GM23338 (cell line): ENCODE measurements around the gene RTEL1.

ENCODE experiments used
- CREB1 ChIP-seq: fragments of 250-450 bp; sonication (Bioruptor Pico); IDR thresholded peaks from 2 replicates; pipeline ENCODE4 v1.5.0; 2020; ENCODE audit warnings: low read depth, mild to moderate bottlenecking, moderate library complexity
- ETS1 ChIP-seq: IDR thresholded peaks from 2 replicates; pipeline ENCODE4 v1.6.1; 2016; ENCODE audit warnings: antibody characterized with exemption
- EZH2 ChIP-seq: fragments of 200-600 bp; sonication (generic); IDR thresholded peaks from one replicate; pipeline ENCODE4 v1.8.0; 2017; ENCODE audit warnings: antibody characterized with exemption, mild to moderate bottlenecking, low read depth; ENCODE audit not compliant: unreplicated experiment
- EZH2phosphoT487 ChIP-seq: fragments of 200-600 bp; sonication (generic); IDR thresholded peaks from one replicate; pipeline ENCODE4 v1.8.1; 2018; ENCODE audit warnings: antibody characterized with exemption; ENCODE audit not compliant: unreplicated experiment
- JUNB ChIP-seq: IDR thresholded peaks from one replicate; pipeline ENCODE4 v1.6.1; 2016; ENCODE audit warnings: antibody characterized with exemption; ENCODE audit not compliant: unreplicated experiment
- NANOG ChIP-seq: IDR thresholded peaks from 2 replicates; pipeline ENCODE4 v1.6.1; 2016; ENCODE audit warnings: antibody characterized with exemption, borderline replicate concordance
- POLR2AphosphoS5 ChIP-seq: IDR thresholded peaks from 2 replicates; pipeline ENCODE4 v1.6.1; 2016; ENCODE audit warnings: antibody characterized with exemption, low read depth
- REST ChIP-seq: IDR thresholded peaks from one replicate; pipeline ENCODE4 v1.6.1; 2018; ENCODE audit warnings: antibody characterized with exemption; ENCODE audit not compliant: unreplicated experiment
- STAT1 ChIP-seq: IDR thresholded peaks from one replicate; pipeline ENCODE4 v1.6.1; 2016; ENCODE audit warnings: antibody characterized with exemption; ENCODE audit not compliant: unreplicated experiment
- TF ChIP-seq, protein P1 (sequence below), 2 experiments: fragments of 200-600 bp in 1 of 2; sonication (generic) in 1 of 2; conservative IDR thresholded peaks; 2 replicates each; pipeline versions ENCODE4 v1.5.1 to v1.6.1; 2016 to 2017; ENCODE audit warnings: antibody characterized with exemption in 2 of 2, low read depth in 2 of 2, mild to moderate bottlenecking in 2 of 2, moderate library complexity in 1 of 2

DNA sequence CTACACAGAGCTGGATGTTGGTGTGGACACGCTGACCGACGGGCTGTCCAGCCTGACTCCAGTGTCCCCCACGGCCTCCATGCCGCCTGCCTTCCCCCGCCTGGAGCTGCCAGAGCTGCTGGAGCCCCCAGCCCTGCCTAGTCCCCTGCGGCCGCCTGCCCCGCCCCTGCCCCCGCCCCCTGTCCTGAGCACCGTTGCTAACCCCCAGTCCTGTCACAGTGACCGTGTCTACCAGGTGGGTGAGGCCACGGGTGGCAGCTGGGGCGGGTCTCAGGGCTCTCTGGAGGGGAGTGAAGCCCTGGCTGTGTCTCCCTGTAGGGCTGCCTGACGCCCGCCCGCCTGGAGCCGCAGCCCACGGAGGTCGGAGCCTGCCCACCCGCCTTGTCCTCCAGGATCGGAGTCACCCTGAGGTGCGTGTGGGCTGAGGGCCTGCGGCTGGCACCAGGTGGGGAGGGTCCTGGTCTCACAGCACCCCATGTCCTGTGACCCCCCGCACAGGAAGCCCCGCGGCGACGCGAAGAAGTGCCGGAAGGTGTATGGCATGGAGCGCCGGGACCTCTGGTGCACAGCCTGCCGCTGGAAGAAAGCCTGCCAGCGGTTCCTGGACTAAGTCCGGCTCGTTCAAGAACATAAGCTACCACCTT lies 84.4 kb downstream of the RTEL1 start:
- TF ChIP-seq, protein P1, sequence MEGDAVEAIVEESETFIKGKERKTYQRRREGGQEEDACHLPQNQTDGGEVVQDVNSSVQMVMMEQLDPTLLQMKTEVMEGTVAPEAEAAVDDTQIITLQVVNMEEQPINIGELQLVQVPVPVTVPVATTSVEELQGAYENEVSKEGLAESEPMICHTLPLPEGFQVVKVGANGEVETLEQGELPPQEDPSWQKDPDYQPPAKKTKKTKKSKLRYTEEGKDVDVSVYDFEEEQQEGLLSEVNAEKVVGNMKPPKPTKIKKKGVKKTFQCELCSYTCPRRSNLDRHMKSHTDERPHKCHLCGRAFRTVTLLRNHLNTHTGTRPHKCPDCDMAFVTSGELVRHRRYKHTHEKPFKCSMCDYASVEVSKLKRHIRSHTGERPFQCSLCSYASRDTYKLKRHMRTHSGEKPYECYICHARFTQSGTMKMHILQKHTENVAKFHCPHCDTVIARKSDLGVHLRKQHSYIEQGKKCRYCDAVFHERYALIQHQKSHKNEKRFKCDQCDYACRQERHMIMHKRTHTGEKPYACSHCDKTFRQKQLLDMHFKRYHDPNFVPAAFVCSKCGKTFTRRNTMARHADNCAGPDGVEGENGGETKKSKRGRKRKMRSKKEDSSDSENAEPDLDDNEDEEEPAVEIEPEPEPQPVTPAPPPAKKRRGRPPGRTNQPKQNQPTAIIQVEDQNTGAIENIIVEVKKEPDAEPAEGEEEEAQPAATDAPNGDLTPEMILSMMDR (conservative IDR thresholded peaks at IDR 0.05; ENCODE audit: low read depth in 2 of 2) = no peak
- no peak for TF ChIP-seq POLR2AphosphoS5
- TF ChIP-seq EZH2 = no peak
- TF ChIP-seq STAT1 = no peak
- TF ChIP-seq REST = no peak
- no peak for TF ChIP-seq JUNB
- no peak for TF ChIP-seq NANOG
- no peak for TF ChIP-seq EZH2phosphoT487
- TF ChIP-seq ETS1 = no peak
- TF ChIP-seq CREB1 (CRISPR knock-in tag) = no peak
